Bronchial epithelial cell (primary cell): ENCODE results near the gene ANKRD6. TPM values are rescaled to one million over a fixed set of nuclear protein-coding genes. Genes with fewer than 3 reads are reported as not detected.

Source experiments
- DNase-seq: peaks from one replicate; pipeline ENCODE4 v3.0.0-alpha.2; 2010; ENCODE audit warnings: low read depth
- FAIRE-seq: peaks from 2 replicates; lab custom pipeline; 2011; peaks lifted over from hg19 to GRCh38; lab: Jason Lieb, UNC
- H3K27me3 ChIP-seq: 2 replicates; pipeline ENCODE4 v1.5.1; 2011; ENCODE audit warnings: low read length; ENCODE audit not compliant: control insufficient read depth, insufficient read depth
- H3K36me3 ChIP-seq: 2 replicates; pipeline ENCODE4 v1.5.1; 2011; ENCODE audit warnings: low read length; ENCODE audit not compliant: control insufficient read depth, insufficient read depth
- H3K4me3 ChIP-seq: 2 replicates; pipeline ENCODE4 v1.5.1; 2011; ENCODE audit warnings: mild to moderate bottlenecking, low read depth, low read length, control low read depth
- total RNA-seq: library from RNA; depleted of rRNA; stranded (reverse); fragments of >200 nt; gene quantifications from 2 replicates; pipeline ENCODE4 v1.2.1, GENCODE V29; 2014
- TF ChIP-seq, protein P1 (sequence below): IDR thresholded peaks from 2 replicates; pipeline ENCODE4 v1.5.1; 2011; ENCODE audit warnings: mild to moderate bottlenecking, moderate library complexity, low read length, control low read depth, inconsistent platforms; ENCODE audit not compliant: insufficient read depth, severe bottlenecking

Gene ANKRD6
- total RNA-seq, 1 donor from 2014 or later = 6.1 TPM

DNA sequence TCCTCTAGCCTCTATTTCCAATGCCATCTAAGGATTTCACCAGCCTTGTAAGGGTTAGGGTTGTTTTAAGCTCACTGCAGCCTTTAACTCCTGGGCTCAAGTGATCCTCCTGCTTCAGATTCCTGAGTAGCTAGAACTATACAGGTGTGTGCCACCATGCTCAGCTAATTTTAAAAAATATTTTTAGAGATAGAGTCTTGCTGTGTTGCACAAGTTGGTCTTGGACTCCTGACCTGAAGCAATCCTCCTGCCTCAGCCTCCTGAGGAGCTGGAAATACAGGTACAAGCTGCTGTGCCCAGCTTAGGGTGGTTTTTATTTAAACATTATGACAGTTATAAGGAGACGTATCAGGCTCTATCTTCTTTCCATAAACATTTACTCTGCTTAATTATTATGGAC is 26.5 kb downstream of the ANKRD6 start:
- FAIRE-seq (no peak), DNase-seq (no peak)
- TF ChIP-seq, protein P1, sequence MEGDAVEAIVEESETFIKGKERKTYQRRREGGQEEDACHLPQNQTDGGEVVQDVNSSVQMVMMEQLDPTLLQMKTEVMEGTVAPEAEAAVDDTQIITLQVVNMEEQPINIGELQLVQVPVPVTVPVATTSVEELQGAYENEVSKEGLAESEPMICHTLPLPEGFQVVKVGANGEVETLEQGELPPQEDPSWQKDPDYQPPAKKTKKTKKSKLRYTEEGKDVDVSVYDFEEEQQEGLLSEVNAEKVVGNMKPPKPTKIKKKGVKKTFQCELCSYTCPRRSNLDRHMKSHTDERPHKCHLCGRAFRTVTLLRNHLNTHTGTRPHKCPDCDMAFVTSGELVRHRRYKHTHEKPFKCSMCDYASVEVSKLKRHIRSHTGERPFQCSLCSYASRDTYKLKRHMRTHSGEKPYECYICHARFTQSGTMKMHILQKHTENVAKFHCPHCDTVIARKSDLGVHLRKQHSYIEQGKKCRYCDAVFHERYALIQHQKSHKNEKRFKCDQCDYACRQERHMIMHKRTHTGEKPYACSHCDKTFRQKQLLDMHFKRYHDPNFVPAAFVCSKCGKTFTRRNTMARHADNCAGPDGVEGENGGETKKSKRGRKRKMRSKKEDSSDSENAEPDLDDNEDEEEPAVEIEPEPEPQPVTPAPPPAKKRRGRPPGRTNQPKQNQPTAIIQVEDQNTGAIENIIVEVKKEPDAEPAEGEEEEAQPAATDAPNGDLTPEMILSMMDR = no peak
- H3K27me3 ChIP-seq = no peaks in the 10 kb centered on the region
- H3K4me3 ChIP-seq = no peak overlapping the region
- H3K36me3 ChIP-seq = no peaks in the 10 kb centered on the region

DNA sequence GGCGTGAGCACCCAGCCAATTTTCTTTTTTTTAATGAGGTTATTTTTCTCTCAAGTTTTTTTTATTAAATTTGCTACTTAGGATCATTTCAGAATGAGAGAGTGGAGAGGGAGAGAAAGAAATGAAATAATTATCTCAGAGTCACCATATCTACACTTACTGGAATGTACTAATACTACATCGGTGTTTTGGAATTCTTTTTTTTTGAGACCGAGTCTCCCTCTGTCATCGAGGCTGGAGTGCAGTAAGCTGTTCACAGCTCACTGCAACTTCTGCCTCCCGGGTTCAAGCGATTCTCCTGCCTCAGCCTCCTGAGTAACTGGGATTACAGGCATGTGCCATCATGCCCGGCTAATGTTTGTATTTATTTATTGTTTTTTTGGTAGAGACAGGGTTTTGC is 27.8 kb downstream of the ANKRD6 start:
- Histone ChIP-seq H3K4me3 (no peak overlapping the region), H3K36me3 (no peaks in the 10 kb centered on the region), H3K27me3 (no peaks in the 10 kb centered on the region)
- TF ChIP-seq, protein P1 = no peak
- DNase-seq = no peak
- no peak for FAIRE-seq

DNA sequence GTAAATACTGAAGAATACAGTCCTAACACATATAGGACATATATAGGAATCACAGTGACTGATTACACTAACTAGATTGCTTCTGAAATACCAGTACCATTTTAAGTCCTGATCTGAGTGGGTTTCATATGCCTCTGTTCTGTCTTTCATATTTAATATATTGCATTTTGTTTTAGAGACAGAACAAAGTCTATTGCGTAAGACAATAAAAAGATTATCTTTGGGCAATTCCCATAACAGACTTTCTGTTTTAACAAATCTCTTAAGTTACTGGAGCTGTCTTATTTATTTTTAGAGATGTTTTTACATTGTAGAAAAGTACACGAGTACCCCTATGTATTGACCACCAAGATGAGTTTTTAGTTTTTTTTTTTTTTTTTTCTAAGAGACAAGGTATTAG is 29.6 kb downstream of the ANKRD6 start:
- FAIRE-seq = no peak
- DNase-seq = no peak

DNA sequence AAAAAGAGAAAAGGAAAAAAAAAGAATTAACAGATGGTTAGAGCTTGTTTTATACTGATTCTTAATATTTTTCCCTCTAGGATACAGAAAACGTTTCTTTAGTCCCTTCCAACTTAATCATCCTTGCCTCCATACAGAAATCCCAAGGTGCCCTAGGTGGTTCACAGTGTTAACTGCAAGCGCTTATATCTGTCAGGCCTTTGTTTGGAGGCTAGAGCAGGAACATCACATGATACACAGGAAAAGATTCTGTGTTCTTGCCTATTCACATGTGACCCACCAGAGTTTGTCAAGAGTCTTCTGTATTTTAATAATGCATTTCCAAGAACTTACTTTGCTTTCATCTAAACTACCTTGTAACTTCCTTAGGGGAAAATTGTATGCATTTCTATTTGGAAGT is 31.3 kb downstream of the ANKRD6 start:
- TF ChIP-seq, protein P1 = no peak
- DNase-seq (no peak), FAIRE-seq (no peak)
- Histone ChIP-seq H3K4me3 (no peak overlapping the region), H3K27me3 (no peaks in the 10 kb centered on the region), H3K36me3 (no peaks in the 10 kb centered on the region)

More for the DNA sequence above, 29.6 kb downstream of the ANKRD6 start:
- no peaks in the 10 kb centered on the region for H3K36me3 ChIP-seq
- TF ChIP-seq, protein P1 = no peak
- H3K27me3 ChIP-seq = no peaks in the 10 kb centered on the region
- H3K4me3 ChIP-seq = no peak overlapping the region

DNA sequence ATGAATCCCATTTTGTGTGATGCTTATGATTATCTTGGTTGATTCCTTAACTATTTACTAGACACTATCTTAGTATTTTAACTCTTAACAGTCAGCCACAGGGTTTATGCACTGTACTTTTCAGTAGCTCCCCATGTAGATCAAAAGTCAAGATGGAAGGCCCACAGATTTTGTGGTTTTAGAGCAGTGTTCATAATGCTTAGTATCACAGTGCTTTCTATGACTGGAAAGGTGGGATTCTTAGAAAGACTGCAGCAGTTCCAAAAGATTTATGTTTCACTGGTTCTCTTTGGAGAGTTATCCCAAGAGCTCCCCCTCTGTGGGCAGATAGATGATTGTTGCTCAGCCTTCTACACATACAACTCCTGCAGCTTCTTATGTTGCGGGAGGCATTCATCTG is 34.5 kb downstream of the ANKRD6 start:
- no peaks in the 10 kb centered on the region for H3K27me3 ChIP-seq
- TF ChIP-seq, protein P1 = no peak
- DNase-seq = no peak
- H3K4me3 ChIP-seq = no peak overlapping the region
- H3K36me3 ChIP-seq = no peaks in the 10 kb centered on the region
- no peak for FAIRE-seq

DNA sequence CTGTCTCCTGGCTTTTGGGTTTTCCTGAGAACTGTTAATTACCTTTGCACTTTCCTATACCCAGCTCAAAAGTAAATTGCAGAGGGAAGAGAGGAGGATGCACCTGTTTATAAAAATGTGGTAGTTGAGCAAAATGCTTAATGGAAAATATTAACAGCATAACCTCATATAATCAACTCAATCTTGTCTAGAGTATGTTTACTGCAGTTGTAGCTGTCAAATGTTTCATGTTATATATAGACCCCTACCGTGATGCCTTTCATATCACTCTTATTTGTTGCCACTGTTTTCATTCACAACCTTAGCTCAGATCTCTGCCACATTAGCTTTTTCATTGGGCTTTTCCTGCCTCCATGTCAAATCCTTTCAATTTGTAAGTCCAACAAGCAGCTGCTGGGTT is 36.0 kb downstream of the ANKRD6 start:
- Histone ChIP-seq H3K4me3 (no peak overlapping the region), H3K36me3 (no peaks in the 10 kb centered on the region), H3K27me3 (no peaks in the 10 kb centered on the region)
- FAIRE-seq (no peak), DNase-seq (no peak)
- TF ChIP-seq, protein P1 = no peak
